NT2/D1 (cell line): ENCODE data around the gene MTCH1.

Experiments
- DNase-seq: peaks from one replicate; pipeline ENCODE4 v3.0.0-alpha.2; 2011; ENCODE audit warnings: low read depth, low spot score
- H3K27me3 ChIP-seq: 2 replicates; pipeline ENCODE4 v1.6.0; 2011; ENCODE audit warnings: mild to moderate bottlenecking; ENCODE audit not compliant: insufficient read length, insufficient read depth
- H3K36me3 ChIP-seq: 2 replicates; pipeline ENCODE4 v1.6.1; 2011; ENCODE audit warnings: mild to moderate bottlenecking, low read length, mixed read lengths; ENCODE audit not compliant: insufficient read depth, insufficient read length
- H3K4me1 ChIP-seq: 2 replicates; pipeline ENCODE4 v1.5.1; 2011; ENCODE audit not compliant: insufficient read depth, insufficient read length
- H3K4me3 ChIP-seq: 2 replicates; pipeline ENCODE4 v1.5.1; 2011; ENCODE audit warnings: low read depth; ENCODE audit not compliant: insufficient read length
- H3K9ac ChIP-seq: 2 replicates; pipeline ENCODE4 v1.6.0; 2011; ENCODE audit warnings: low read depth; ENCODE audit not compliant: insufficient read length
- H3K9me3 ChIP-seq: 2 replicates; pipeline ENCODE4 v1.5.1; 2011; ENCODE audit warnings: mild to moderate bottlenecking, low read length; ENCODE audit not compliant: insufficient read depth
- SUZ12 ChIP-seq: IDR thresholded peaks from 2 replicates; pipeline ENCODE4 v1.6.1; 2011; ENCODE audit not compliant: insufficient read length, insufficient read depth; ENCODE audit errors: extremely low read depth
- YY1 ChIP-seq: IDR thresholded peaks from 2 replicates; pipeline ENCODE4 v1.6.1; 2011; ENCODE audit not compliant: insufficient read length, insufficient read depth
- ZNF274 ChIP-seq: IDR thresholded peaks from 2 replicates; pipeline ENCODE4 v1.6.1; 2011; ENCODE audit warnings: mild to moderate bottlenecking, low read depth, low read length

Gene MTCH1

GRCh38 chr6:36929152-36929551 lies 56.8 kb downstream of the MTCH1 start:
- H3K4me1 ChIP-seq, result peaks cover 2% of the 10 kb centered on the region
- no peak overlapping the region for H3K9ac ChIP-seq
- TF ChIP-seq SUZ12, result no peak
- no peak for TF ChIP-seq YY1
- no peak for TF ChIP-seq ZNF274
- H3K4me3 ChIP-seq, result no peak overlapping the region
- H3K36me3 ChIP-seq, result no peaks in the 10 kb centered on the region
- H3K9me3 ChIP-seq, result no peaks in the 10 kb centered on the region
- DNase-seq, result no peak
- H3K27me3 ChIP-seq, result no peaks in the 10 kb centered on the region

- H3K36me3 ChIP-seq, result no peaks in the 10 kb centered on the region
- TF ChIP-seq YY1 (no peak), SUZ12 (no peak), ZNF274 (no peak)
- no peak overlapping the region for H3K4me3 ChIP-seq
- H3K4me1 ChIP-seq, result peaks cover 2% of the 10 kb centered on the region
- no peaks in the 10 kb centered on the region for H3K27me3 ChIP-seq
- H3K9me3 ChIP-seq, result no peaks in the 10 kb centered on the region
- no peak for DNase-seq
- H3K9ac ChIP-seq, result no peak overlapping the region
Measured at GRCh38 chr6:36928547-36928918, 57.5 kb downstream of the MTCH1 start.

GRCh38 chr6:36927691-36928546 lies 58.1 kb downstream of the MTCH1 start:
- H3K36me3 ChIP-seq, result no peaks in the 10 kb centered on the region
- no peak for TF ChIP-seq YY1
- TF ChIP-seq SUZ12, result no peak
- no peak for TF ChIP-seq ZNF274
- no peak for DNase-seq
- H3K4me3 ChIP-seq, result no peak overlapping the region
- H3K9ac ChIP-seq, result no peak overlapping the region
- peaks cover 2% of the 10 kb centered on the region for H3K4me1 ChIP-seq
- H3K9me3 ChIP-seq, result no peaks in the 10 kb centered on the region
- no peaks in the 10 kb centered on the region for H3K27me3 ChIP-seq

DNA sequence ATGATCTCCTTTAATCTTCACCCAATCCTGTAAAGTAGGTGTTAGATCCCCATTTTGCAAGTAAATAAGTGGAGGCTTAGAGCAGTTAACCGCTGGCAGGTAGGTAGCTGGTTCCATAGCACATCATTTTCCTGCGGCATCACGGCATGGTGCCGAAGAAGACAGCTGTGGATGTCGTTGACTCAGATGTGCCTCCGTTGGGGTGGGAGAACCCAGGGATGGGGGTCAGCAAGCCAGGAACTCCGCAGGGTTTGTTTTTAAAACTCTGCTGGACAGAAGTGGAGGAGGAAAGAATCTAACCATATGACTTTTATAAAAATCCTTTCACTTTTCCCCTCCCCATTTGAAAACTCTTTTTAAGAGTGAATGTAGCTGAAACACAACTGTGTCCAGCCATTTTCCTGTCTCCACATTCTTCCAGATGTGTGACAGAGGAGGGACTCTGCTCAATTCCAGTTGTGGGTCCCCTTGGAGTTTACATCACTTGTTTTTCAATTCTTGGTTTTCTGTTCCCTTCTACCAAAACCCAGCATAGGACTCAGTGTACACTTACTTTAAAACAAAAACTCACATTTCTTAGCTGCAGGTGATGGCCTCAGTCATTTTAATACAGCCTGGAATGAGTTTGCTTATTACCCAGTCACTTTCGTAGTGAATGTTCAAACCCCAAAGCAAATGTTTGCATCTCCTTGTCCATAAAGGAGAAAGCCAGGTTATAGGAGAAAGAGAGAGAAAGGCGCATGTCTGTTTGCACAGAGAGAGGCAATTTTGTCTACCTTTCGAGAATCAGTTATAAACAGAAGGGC lies 59.1 kb downstream of the MTCH1 start:
- DNase-seq, result no peak
- Histone ChIP-seq H3K9me3 (no peaks in the 10 kb centered on the region), H3K4me1 (peaks cover 2% of the 10 kb centered on the region), H3K36me3 (no peaks in the 10 kb centered on the region), H3K9ac (no peak overlapping the region), H3K4me3 (no peak overlapping the region), H3K27me3 (no peaks in the 10 kb centered on the region)
- TF ChIP-seq ZNF274, result no peak
- TF ChIP-seq SUZ12, result no peak
- TF ChIP-seq YY1, result no peak

DNA sequence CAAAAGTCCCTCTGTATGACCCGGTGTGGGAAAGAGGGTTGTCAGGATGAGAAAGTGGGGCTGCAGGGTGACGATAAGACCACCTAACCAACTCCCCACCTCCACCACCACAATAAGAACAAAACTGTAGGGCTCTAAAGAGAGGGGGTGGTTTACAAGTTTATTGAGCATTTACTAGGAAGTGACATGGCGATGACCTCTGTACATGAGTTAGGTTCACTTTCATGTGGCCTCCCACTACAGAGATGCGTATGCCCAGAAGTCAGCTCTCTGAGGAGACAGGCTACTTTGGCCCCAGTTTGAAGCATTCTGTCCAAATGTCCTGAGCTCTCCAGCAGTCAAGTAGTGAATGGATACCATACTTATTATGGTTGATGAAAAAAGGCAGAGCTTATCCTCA lies 60.2 kb downstream of the MTCH1 start:
- Histone ChIP-seq H3K4me1 (peaks cover 2% of the 10 kb centered on the region), H3K9ac (no peak overlapping the region), H3K4me3 (no peak overlapping the region), H3K27me3 (no peaks in the 10 kb centered on the region), H3K36me3 (no peaks in the 10 kb centered on the region), H3K9me3 (no peaks in the 10 kb centered on the region)
- TF ChIP-seq ZNF274, result no peak
- no peak for TF ChIP-seq SUZ12
- no peak for TF ChIP-seq YY1
- DNase-seq, result no peak

DNA sequence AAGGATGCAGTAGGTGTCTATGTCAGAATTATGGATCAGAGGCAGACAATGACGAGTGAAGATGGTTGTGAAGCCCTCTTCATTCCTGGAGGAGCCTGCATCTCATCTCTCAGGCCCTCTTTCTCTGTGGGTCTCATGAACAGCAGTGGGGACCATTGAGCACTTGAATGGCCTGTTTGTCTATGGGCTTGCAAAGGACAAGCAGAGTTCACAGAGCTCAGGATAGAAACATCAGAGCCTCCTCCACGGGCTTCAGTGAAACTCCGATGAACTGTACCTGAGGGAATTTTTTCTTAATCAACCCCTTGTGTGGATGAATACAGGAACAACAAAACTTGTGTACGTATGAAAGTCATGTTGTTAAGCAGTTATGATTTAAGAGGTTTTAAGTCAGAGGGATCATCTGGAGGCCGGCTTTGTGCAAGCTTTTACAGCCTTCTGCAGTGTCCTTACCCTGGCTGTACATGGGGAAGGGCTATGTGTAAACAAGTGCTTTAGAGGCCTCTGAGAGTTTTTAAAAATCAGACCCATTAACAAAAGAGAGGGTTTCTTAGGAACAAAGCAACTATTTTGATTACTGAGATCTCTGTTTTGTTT lies 61.1 kb downstream of the MTCH1 start:
- no peak for DNase-seq
- Histone ChIP-seq H3K4me3 (no peak overlapping the region), H3K9ac (no peak overlapping the region), H3K27me3 (no peaks in the 10 kb centered on the region), H3K4me1 (peaks cover 2% of the 10 kb centered on the region), H3K9me3 (no peaks in the 10 kb centered on the region), H3K36me3 (no peaks in the 10 kb centered on the region)
- TF ChIP-seq ZNF274 (no peak), SUZ12 (no peak), YY1 (no peak)

GRCh38 chr6:36924131-36924530 lies 61.9 kb downstream of the MTCH1 start:
- H3K36me3 ChIP-seq, result no peaks in the 10 kb centered on the region

More at GRCh38 chr6:36924131-36924530, 61.9 kb downstream of the MTCH1 start:
- no peaks in the 10 kb centered on the region for H3K27me3 ChIP-seq
- H3K9ac ChIP-seq, result no peak overlapping the region
- no peak for DNase-seq
- H3K4me1 ChIP-seq, result peaks cover 2% of the 10 kb centered on the region
- H3K9me3 ChIP-seq, result no peaks in the 10 kb centered on the region
- no peak overlapping the region for H3K4me3 ChIP-seq
- TF ChIP-seq ZNF274 (no peak), YY1 (no peak), SUZ12 (no peak)
